ENCODE measurements around the gene PTCD3. TPM values are rescaled to one million over a fixed set of nuclear protein-coding genes. Genes with fewer than 3 reads are reported as not detected.

Gene PTCD3
- total RNA-seq, 1 experiment from 2014 or later: 180 TPM

DNA sequence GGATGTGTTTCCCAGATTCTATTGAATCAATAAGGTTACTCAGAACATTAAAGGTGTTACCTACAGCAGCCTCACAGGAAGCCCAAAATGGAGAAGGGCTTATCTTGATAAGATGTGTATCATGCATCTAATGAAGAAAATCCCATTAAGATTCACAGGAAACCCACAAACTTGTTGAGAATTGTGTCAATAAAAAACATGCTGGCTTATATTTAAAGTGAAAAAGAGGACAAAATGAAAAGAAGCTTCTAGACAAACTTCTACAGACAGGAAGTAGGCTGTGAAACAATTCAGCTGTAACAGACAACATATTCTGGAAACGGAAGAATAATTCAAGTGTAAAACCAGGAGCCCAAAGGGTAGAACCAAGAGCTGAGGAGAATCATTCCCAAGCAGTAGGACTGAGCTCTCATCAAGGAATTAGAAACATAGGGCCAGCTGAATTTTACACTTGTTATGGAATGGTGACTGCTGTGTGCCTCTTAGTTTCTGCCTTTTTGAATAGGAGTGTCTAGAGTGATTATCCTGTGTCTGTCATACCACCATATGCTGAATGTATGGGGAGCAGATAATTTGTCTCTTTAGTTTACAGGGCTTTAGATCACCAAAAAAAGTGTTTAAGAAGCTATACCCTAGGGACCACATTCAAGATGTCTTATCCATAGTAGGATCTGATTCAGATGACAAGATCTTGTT is 79.6 kb downstream of the PTCD3 start:
- Histone ChIP-seq H3K79me1 (ENCODE audit: insufficient read depth, low read depth, low read length, poor library complexity, severe bottlenecking) (peaks cover 3% of the 10 kb centered on the region), H3K9me3 (ENCODE audit: control insufficient read depth, low read depth, low read length) (no peaks in the 10 kb centered on the region), H3K9ac (ENCODE audit: extremely low read depth, insufficient read length, low read length) (no peak overlapping the region), H3K23ac (ENCODE audit: insufficient read length, low read depth, low read length) (no peak overlapping the region), H4K5ac (ENCODE audit: insufficient read length, low read depth, low read length) (no peak overlapping the region), H3K23me2 (ENCODE audit: insufficient read length, low read depth, low read length, poor library complexity, severe bottlenecking) (no peaks in the 10 kb centered on the region), H3K4me2 (ENCODE audit: insufficient read depth, insufficient read length, low read length) (no peak overlapping the region), H2BK5ac (ENCODE audit: insufficient read length, low read length) (no peak overlapping the region), H4K91ac (ENCODE audit: insufficient read length, low read depth, low read length) (no peak overlapping the region), H2AFZ (ENCODE audit: low read length) (no peak overlapping the region), H3K79me2 (ENCODE audit: insufficient read depth, low read length) (peaks cover 22% of the 10 kb centered on the region; the same call in 1 of the 2 replicates), H4K20me1 (ENCODE audit: control insufficient read depth, insufficient read depth, insufficient read length) (no peaks in the 10 kb centered on the region), H3K27me3 (ENCODE audit: insufficient read depth, low read length) (no peaks in the 10 kb centered on the region), H3K56ac (ENCODE audit: insufficient read length, low read depth, low read length) (no peak overlapping the region), H3T11ph (ENCODE audit: low read length) (no peak overlapping the region), H2BK20ac (ENCODE audit: low read depth, low read length, poor library complexity, severe bottlenecking) (no peak overlapping the region), H4K8ac (replicated peaks; ENCODE audit: insufficient read length, low read depth, low read length) (no peak overlapping the region), H3K4me1 (ENCODE audit: insufficient read depth, low read length) (no peaks in the 10 kb centered on the region), H2BK15ac (ENCODE audit: low read depth, low read length) (no peak overlapping the region), H2BK120ac (ENCODE audit: low read depth, low read length, poor library complexity, severe bottlenecking) (no peak overlapping the region), H3K4ac (ENCODE audit: low read depth, low read length) (no peak overlapping the region), H3K14ac (ENCODE audit: insufficient read depth, low read length) (no peak overlapping the region), H3K27ac (ENCODE audit: insufficient read length, low read depth, low read length) (no peak overlapping the region), H3K18ac (ENCODE audit: insufficient read length, low read depth, low read length) (no peak overlapping the region), H2AK5ac (ENCODE audit: insufficient read length, low read length) (no peak overlapping the region), H2BK12ac (ENCODE audit: insufficient read length, low read depth, low read length) (no peak overlapping the region)
- Mint-ChIP-seq H3K36me3 (ENCODE audit: insufficient read depth in 1 of 3, low read depth in 3 of 3) (peaks cover 4 to 10% (median 8%) of the 10 kb centered on the region in 3 experiments; a peak in 5 of 7 replicates), H3K27ac (peak overlapping the region in 2 of 3 experiments; percentile 17 to 92; a peak in 3 of 7 replicates), H3K4me3 (no peak overlapping the region), H3K27me3 (ENCODE audit: low read depth) (no peaks in the 10 kb centered on the region), H3K9me3 (no peaks in the 10 kb centered on the region), H3K4me1 (peaks cover 0 to 6% of the 10 kb centered on the region in 2 experiments; a peak in 1 of 4 replicates)
- no peak for TF ChIP-seq CTCF (conservative IDR thresholded peaks at IDR 0.05)
- no CpG with 5 or more reads among the region's 1 CpG for WGBS (ENCODE audit: extremely low coverage, insufficient read length, low lambda C conversion rate)
- no peak for DNase-seq

Data from H9 (cell line).